Smooth muscle cell (in vitro differentiated cells): ENCODE data around the gene PDLIM7. TPM values are rescaled to one million over a fixed set of nuclear protein-coding genes. Genes with fewer than 3 reads are reported as not detected.
"Not testable (repeated sequence)": the region's sequence is repeated elsewhere in the genome, so short reads cannot be mapped to it uniquely, and the experiment has no call there.

Experiments
- DNase-seq: peaks from one replicate; lab custom pipeline; 2025; ENCODE audit not compliant: unreplicated experiment; lab: John Stamatoyannopoulos, UW
- H2AFZ ChIP-seq: fragments of 200-600 bp; sonication (generic); 2 replicates; pipeline ENCODE4 v1.6.0; 2016; ENCODE audit warnings: antibody characterized with exemption, low read depth, mild to moderate bottlenecking
- H3F3A ChIP-seq: fragments of 200-600 bp; sonication (generic); 2 replicates; pipeline ENCODE4 v1.6.0; 2017; ENCODE audit warnings: antibody characterized with exemption, low read depth
- H3K27ac ChIP-seq: fragments of 200-600 bp; sonication (generic); 2 replicates; pipeline ENCODE4 v1.5.1; 2016; ENCODE audit warnings: low read depth, mild to moderate bottlenecking
- H3K27me3 ChIP-seq: fragments of 200-600 bp; sonication (generic); 2 replicates; pipeline ENCODE4 v1.6.1; 2016; ENCODE audit warnings: low read depth, mild to moderate bottlenecking
- H3K36me3 ChIP-seq: fragments of 200-600 bp; sonication (generic); 2 replicates; pipeline ENCODE4 v1.5.1; 2016; ENCODE audit warnings: low read depth
- H3K4me1 ChIP-seq: fragments of 200-600 bp; sonication (generic); 2 replicates; pipeline ENCODE4 v1.5.1; 2016; ENCODE audit warnings: low read depth
- H3K4me2 ChIP-seq: fragments of 200-600 bp; sonication (generic); 2 replicates; pipeline ENCODE4 v1.6.0; 2016; ENCODE audit warnings: mild to moderate bottlenecking
- H3K4me3 ChIP-seq: fragments of 200-600 bp; sonication (generic); 2 replicates; pipeline ENCODE4 v1.5.1; 2016; ENCODE audit warnings: mild to moderate bottlenecking
- H3K79me2 ChIP-seq: fragments of 200-600 bp; sonication (generic); 2 replicates; pipeline ENCODE4 v1.6.0; 2016; ENCODE audit warnings: low read depth, mild to moderate bottlenecking
- H3K9ac ChIP-seq: fragments of 200-600 bp; sonication (generic); 2 replicates; pipeline ENCODE4 v1.6.0; 2016; ENCODE audit warnings: low read depth
- H3K9me3 ChIP-seq: fragments of 200-600 bp; sonication (generic); replicated peaks from 2 replicates; pipeline ENCODE4 v1.5.1; 2016; ENCODE audit warnings: low read depth
- H4K20me1 ChIP-seq: fragments of 200-600 bp; sonication (generic); 2 replicates; pipeline ENCODE4 v1.6.0; 2016; ENCODE audit warnings: low read depth
- CTCF ChIP-seq: fragments of 200-600 bp; sonication (generic); IDR thresholded peaks from 2 replicates; pipeline ENCODE4 v1.5.1; 2017; ENCODE audit warnings: borderline replicate concordance, mild to moderate bottlenecking, antibody characterized with exemption; ENCODE audit not compliant: insufficient read depth, poor library complexity, severe bottlenecking
- WGBS: methylation state at CpG from one replicate; pipeline ENCODE4 v1.1.7; 2016; ENCODE audit warnings: low lambda C conversion rate; 5-methylcytosine and 5-hydroxymethylcytosine counted together
- polyA plus RNA-seq: library from polyadenylated mRNA; unstranded; fragments of >200 nt; fragmentation: Nextera tagmentation; extraction: Ambion mirVana; gene quantifications from 2 replicates; pipeline ENCODE4 v1.2.1, GENCODE V29; 2016
- total RNA-seq: library from RNA; depleted of rRNA; stranded (reverse); fragments of >200 nt; gene quantifications from 2 replicates; pipeline ENCODE4 v1.2.3, GENCODE V29; 2014

PDLIM7 gene
- total and polyA plus RNA-seq, 2 experiments from 2014 or later = 235 to 511 TPM

- peaks cover 85% of the 10 kb centered on the region for H4K20me1 ChIP-seq
- no peak overlapping the region for H3K4me3 ChIP-seq
- H3K9ac ChIP-seq = peak overlapping the region; percentile 72
- H3K9me3 ChIP-seq = no peaks in the 10 kb centered on the region
- no peak for TF ChIP-seq CTCF
- peaks cover 45% of the 10 kb centered on the region for H3K79me2 ChIP-seq
- H3K27ac ChIP-seq = peak overlapping the region; percentile 92
- WGBS = 25% methylated on average over 15 of the region's 15 CpGs
- no peaks in the 10 kb centered on the region for H3K27me3 ChIP-seq
- peaks cover 7% of the 10 kb centered on the region for H3F3A ChIP-seq
- peak; percentile 31 for DNase-seq
- peak overlapping the region; percentile 58 for H3K4me2 ChIP-seq
- no peak overlapping the region for H2AFZ ChIP-seq
- peaks cover 9% of the 10 kb centered on the region for H3K4me1 ChIP-seq
- H3K36me3 ChIP-seq = peaks cover 8% of the 10 kb centered on the region
Measured at GRCh38 chr5:177537389-177538361, 40.3 kb upstream of the PDLIM7 start.

GRCh38 chr5:177536386-177536785 is 39.0 kb upstream of the PDLIM7 start:
- peaks cover 6% of the 10 kb centered on the region for H3K4me1 ChIP-seq
- no peak overlapping the region for H2AFZ ChIP-seq
- peaks cover 34% of the 10 kb centered on the region for H3K79me2 ChIP-seq
- no peak for TF ChIP-seq CTCF
- H3K9me3 ChIP-seq = no peaks in the 10 kb centered on the region
- no peak overlapping the region for H3K4me2 ChIP-seq
- no peak for DNase-seq
- H3K36me3 ChIP-seq = peaks cover 8% of the 10 kb centered on the region
- H3K27ac ChIP-seq = no peak overlapping the region
- no peak overlapping the region for H3K4me3 ChIP-seq
- no peak overlapping the region for H3K9ac ChIP-seq
- WGBS = over 99% methylated on average over 9 of the region's 10 CpGs
- H4K20me1 ChIP-seq = peaks cover 81% of the 10 kb centered on the region
- H3K27me3 ChIP-seq = no peaks in the 10 kb centered on the region
- peaks cover 7% of the 10 kb centered on the region for H3F3A ChIP-seq

GRCh38 chr5:177535125-177535524 is 37.7 kb upstream of the PDLIM7 start:
- Histone ChIP-seq H3K27me3 (no peaks in the 10 kb centered on the region), H3K79me2 (peaks cover 22% of the 10 kb centered on the region), H3F3A (peaks cover 7% of the 10 kb centered on the region), H2AFZ (no peak overlapping the region), H3K9me3 (no peaks in the 10 kb centered on the region), H3K4me2 (no peak overlapping the region), H3K36me3 (peaks cover 8% of the 10 kb centered on the region), H3K4me1 (peaks cover 6% of the 10 kb centered on the region), H4K20me1 (peaks cover 69% of the 10 kb centered on the region), H3K27ac (no peak overlapping the region), H3K4me3 (no peak overlapping the region), H3K9ac (no peak overlapping the region)
- DNase-seq = no peak
- 97% methylated on average over 7 of the region's 7 CpGs for WGBS
- TF ChIP-seq CTCF = no peak

GRCh38 chr5:177534433-177534832 is 37.0 kb upstream of the PDLIM7 start:
- not testable (repeated sequence) for H3K9me3 ChIP-seq, H3K9ac ChIP-seq, H3K27me3 ChIP-seq, H3K36me3 ChIP-seq, H3K4me1 ChIP-seq, H3F3A ChIP-seq, H3K27ac ChIP-seq, H3K4me2 ChIP-seq, H2AFZ ChIP-seq, DNase-seq, H3K4me3 ChIP-seq
- WGBS = 95% methylated on average over 7 of the region's 7 CpGs
- H3K79me2 ChIP-seq = peaks cover 19% of the 10 kb centered on the region
- H4K20me1 ChIP-seq = peaks cover 62% of the 10 kb centered on the region
